Endothelial cell of umbilical vein (primary cell): ENCODE measurements around the gene PSMA6. TPM values are rescaled to one million over a fixed set of nuclear protein-coding genes. Genes with fewer than 3 reads are reported as not detected.

ENCODE experiments used
- BruUV-seq: library from RNA; stranded (reverse); fragments of 400-500 nt; replicated peaks from 2 replicates; lab custom pipeline; 2021; lab: Mats Ljungman, UMichigan
- CTCF ChIA-PET: fragments of 300-600, 350-600 bp; sonication (Branson Sonifier 250); formaldehyde crosslinking; loops from one replicate; lab custom pipeline; 2021; ENCODE audit warnings: antibody characterized with exemption, inconsistent platforms; lab: Charles Lee
- POLR2A ChIA-PET: fragments of 300-600, 350-600 bp; sonication (Branson Sonifier 250); formaldehyde crosslinking; loops from one replicate; lab custom pipeline; 2021; ENCODE audit warnings: antibody characterized with exemption, inconsistent platforms; lab: Charles Lee
- DNase-seq: peaks from one replicate; pipeline ENCODE4 v3.0.0-alpha.2; 2011; ENCODE audit warnings: low read depth, low spot score
- FAIRE-seq: peaks from 2 replicates; lab custom pipeline; 2011; peaks lifted over from hg19 to GRCh38; lab: Jason Lieb, UNC
- H2AFZ ChIP-seq: 2 replicates; pipeline ENCODE4 v1.6.0; 2012; ENCODE audit warnings: low read depth, low read length, control low read depth, inconsistent platforms
- H3K27ac ChIP-seq: 2 replicates; pipeline ENCODE4 v1.5.1; 2011; ENCODE audit warnings: low read depth, mild to moderate bottlenecking, control low read depth, low read length, moderate library complexity; ENCODE audit not compliant: insufficient read depth
- H3K27me3 ChIP-seq, 2 experiments: 2 replicates each; pipeline versions ENCODE4 v1.6.0 to v1.6.1; 2011; ENCODE audit warnings: low read length in 2 of 2, mixed read lengths in 1 of 2; ENCODE audit not compliant: control insufficient read depth in 2 of 2, insufficient read depth in 2 of 2
- H3K36me3 ChIP-seq, 2 experiments: 2 replicates in 1 of 2; 3 replicates in 1 of 2; pipeline ENCODE4 v1.5.1; 2011; ENCODE audit warnings: low read length in 2 of 2, mild to moderate bottlenecking in 1 of 2, moderate library complexity in 1 of 2; ENCODE audit not compliant: control insufficient read depth in 2 of 2, insufficient read depth in 2 of 2; ENCODE audit errors: extremely low read depth in 1 of 2
- H3K4me1 ChIP-seq: 3 replicates; pipeline ENCODE4 v1.5.1; 2011; ENCODE audit warnings: mild to moderate bottlenecking, low read length; ENCODE audit not compliant: control insufficient read depth, insufficient read depth; ENCODE audit errors: extremely low read depth
- H3K4me2 ChIP-seq: 2 replicates; pipeline ENCODE4 v1.6.1; 2011; ENCODE audit warnings: low read length, control low read depth, mixed read lengths; ENCODE audit not compliant: insufficient read depth
- H3K4me3 ChIP-seq, 3 experiments: fragments of 200-600 bp in 1 of 3; sonication (generic), shearing (Covaris generic) in 1 of 3; replicated peaks in 1 of 3; 2 replicates each; pipeline ENCODE4 v1.5.1; 2011 to 2016; ENCODE audit warnings: control low read depth in 3 of 3, low read length in 3 of 3, mild to moderate bottlenecking in 2 of 3, inconsistent platforms in 1 of 3, low read depth in 1 of 3, moderate library complexity in 1 of 3; ENCODE audit not compliant: insufficient read depth in 1 of 3
- H3K79me2 ChIP-seq: 2 replicates; pipeline ENCODE4 v1.6.0; 2012; ENCODE audit warnings: low read length, inconsistent platforms; ENCODE audit not compliant: control insufficient read depth, insufficient read depth
- H3K9ac ChIP-seq: replicated peaks from 2 replicates; pipeline ENCODE3; 2011; ENCODE audit warnings: low read length, control low read depth; ENCODE audit not compliant: insufficient read depth; ENCODE audit errors: extremely low read depth
- H3K9me1 ChIP-seq: replicated peaks from 3 replicates; pipeline ENCODE4 v1.6.0; 2011; ENCODE audit warnings: mild to moderate bottlenecking, low read length; ENCODE audit not compliant: control insufficient read depth, insufficient read depth; ENCODE audit errors: extremely low read depth
- H3K9me3 ChIP-seq: replicated peaks from 2 replicates; pipeline ENCODE4 v1.5.1; 2012; ENCODE audit warnings: low read length, inconsistent platforms; ENCODE audit not compliant: control insufficient read depth, insufficient read depth
- H4K20me1 ChIP-seq: replicated peaks from 2 replicates; pipeline ENCODE3; 2011; ENCODE audit warnings: mild to moderate bottlenecking, low read length; ENCODE audit not compliant: control insufficient read depth, insufficient read depth; ENCODE audit errors: extremely low read depth
- EZH2 ChIP-seq: IDR thresholded peaks from 2 replicates; pipeline ENCODE4 v1.6.1; 2012; ENCODE audit warnings: borderline replicate concordance, low read depth, mild to moderate bottlenecking, moderate library complexity, low read length, inconsistent platforms; ENCODE audit not compliant: severe bottlenecking
- FOS ChIP-seq: IDR thresholded peaks from 2 replicates; pipeline ENCODE4 v1.6.1; 2011; ENCODE audit warnings: mild to moderate bottlenecking, low read length, moderate library complexity, borderline replicate concordance; ENCODE audit not compliant: insufficient read depth
- GATA2 ChIP-seq: IDR thresholded peaks from 2 replicates; pipeline ENCODE4 v1.7.0; 2011; ENCODE audit warnings: low read depth, mild to moderate bottlenecking, moderate library complexity, mixed read lengths, low read length; ENCODE audit not compliant: insufficient read length, insufficient read depth
- JUN ChIP-seq: IDR thresholded peaks from 2 replicates; pipeline ENCODE4 v1.6.1; 2011; ENCODE audit warnings: borderline replicate concordance, low read depth; ENCODE audit not compliant: insufficient read length, insufficient read depth
- MYC ChIP-seq: IDR thresholded peaks from one replicate; pipeline ENCODE4 v1.6.1; 2011; ENCODE audit warnings: mild to moderate bottlenecking, low read depth, low read length
- POLR2A ChIP-seq: IDR thresholded peaks from 2 replicates; pipeline ENCODE4 v1.6.1; 2012; ENCODE audit warnings: low read depth, mild to moderate bottlenecking, control low read depth, low read length
- POLR2AphosphoS5 ChIP-seq: IDR thresholded peaks from 2 replicates; pipeline ENCODE4 v1.6.1; 2012; ENCODE audit warnings: low read depth, mild to moderate bottlenecking, control low read depth, low read length, moderate library complexity; ENCODE audit not compliant: insufficient read depth
- dilution Hi-C: fragments of 300-500 bp; cut with MboI; formaldehyde crosslinking; loops from one replicate; pipeline ENCODE4 v1.15.0; 2019; ENCODE audit warnings: low sequenced_read_pairs; ENCODE audit not compliant: extremely low pct_ligation_motif_present
- intact Hi-C: fragments of 100-400 bp; cut with micrococcal nuclease; formaldehyde crosslinking; loops from one replicate; pipeline ENCODE4 v1.10.0; 2022
- polyA plus RNA-seq, 4 experiments: library from polyadenylated mRNA; depleted of rRNA in 3 of 4; stranded (reverse) in 3 of 4; unstranded in 1 of 4; fragments of >200 nt; gene quantifications; 2 replicates each; pipeline versions ENCODE4 v1.2.1 to v1.2.3, GENCODE V29; 2011 to 2012; ENCODE audit warnings: missing spikeins in 1 of 4
- total RNA-seq: library from RNA; stranded (reverse); gene quantifications from 2 replicates; pipeline ENCODE4 v1.2.3, GENCODE V29; 2021
- TF ChIP-seq, protein P1 (sequence below), 2 donors: IDR thresholded peaks; 1 replicate in 1 of 2; 2 replicates in 1 of 2; pipeline ENCODE4 v1.5.1; 2011; ENCODE audit warnings: low read length in 2 of 2, mild to moderate bottlenecking in 2 of 2, moderate library complexity in 2 of 2, control low read depth in 1 of 2, inconsistent platforms in 1 of 2, low read depth in 1 of 2; ENCODE audit not compliant: insufficient read depth in 1 of 2; ENCODE audit errors: extremely low read depth in 1 of 2

PSMA6 gene
- total and polyA plus RNA-seq, 2 donors (not counting 3 experiments of a cell fraction or from before 2014, with no cell fraction given): 170 to 197 TPM

DNA sequence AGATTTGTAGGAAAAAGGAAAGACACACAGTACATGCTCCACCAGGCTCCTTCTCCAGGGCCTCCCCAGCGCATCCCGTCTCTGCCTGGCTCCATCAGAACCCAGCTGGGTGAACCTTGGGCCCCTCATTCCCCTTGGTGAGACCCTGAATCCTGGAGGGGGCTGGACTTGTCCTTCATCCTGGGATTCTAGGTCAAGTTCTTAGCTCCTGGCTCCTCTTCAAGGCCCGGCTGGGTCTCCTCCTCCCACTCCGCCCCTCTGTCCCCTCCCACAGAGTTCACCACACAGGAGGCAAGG, 49.2 kb downstream of the PSMA6 start:
- Histone ChIP-seq H3K27ac (no peak overlapping the region), H3K4me2 (peak overlapping the region; percentile 13), H3K4me1 (peaks cover 22% of the 10 kb centered on the region), H2AFZ (peak overlapping the region; percentile 92), H3K79me2 (no peaks in the 10 kb centered on the region), H3K27me3 (no peaks in the 10 kb centered on the region), H3K9me3 (no peaks in the 10 kb centered on the region), H4K20me1 (no peaks in the 10 kb centered on the region), H3K9ac (no peak overlapping the region), H3K9me1 (no peaks in the 10 kb centered on the region), H3K36me3 (no peaks in the 10 kb centered on the region), H3K4me3 (no peak overlapping the region)
- intact Hi-C loops: loop anchor here (5.0 kb wide), 1 partner anchor 49 kb away; the partner anchor contains the start of gene PSMA6
- DNase-seq (no peak), FAIRE-seq (no peak)
- ChIA-PET CTCF (interaction anchor here (0.9 to 1.6 kb wide), 10 partner anchors 8 to 126 kb away, joined by 3 to 8 read pairs (median 4); partner anchors contain the start of genes NFKBIA and PSMA6), POLR2A (interaction anchor here (0.5 to 1.2 kb wide), 3 partner anchors 22 to 63 kb away, joined by 4 to 6 read pairs (median 5); partner anchors contain the start of gene NFKBIA)
- TF ChIP-seq POLR2AphosphoS5 (no peak), MYC (no peak), GATA2 (no peak), POLR2A (no peak), JUN (no peak), FOS (no peak), EZH2 (no peak)
- TF ChIP-seq, protein P1, sequence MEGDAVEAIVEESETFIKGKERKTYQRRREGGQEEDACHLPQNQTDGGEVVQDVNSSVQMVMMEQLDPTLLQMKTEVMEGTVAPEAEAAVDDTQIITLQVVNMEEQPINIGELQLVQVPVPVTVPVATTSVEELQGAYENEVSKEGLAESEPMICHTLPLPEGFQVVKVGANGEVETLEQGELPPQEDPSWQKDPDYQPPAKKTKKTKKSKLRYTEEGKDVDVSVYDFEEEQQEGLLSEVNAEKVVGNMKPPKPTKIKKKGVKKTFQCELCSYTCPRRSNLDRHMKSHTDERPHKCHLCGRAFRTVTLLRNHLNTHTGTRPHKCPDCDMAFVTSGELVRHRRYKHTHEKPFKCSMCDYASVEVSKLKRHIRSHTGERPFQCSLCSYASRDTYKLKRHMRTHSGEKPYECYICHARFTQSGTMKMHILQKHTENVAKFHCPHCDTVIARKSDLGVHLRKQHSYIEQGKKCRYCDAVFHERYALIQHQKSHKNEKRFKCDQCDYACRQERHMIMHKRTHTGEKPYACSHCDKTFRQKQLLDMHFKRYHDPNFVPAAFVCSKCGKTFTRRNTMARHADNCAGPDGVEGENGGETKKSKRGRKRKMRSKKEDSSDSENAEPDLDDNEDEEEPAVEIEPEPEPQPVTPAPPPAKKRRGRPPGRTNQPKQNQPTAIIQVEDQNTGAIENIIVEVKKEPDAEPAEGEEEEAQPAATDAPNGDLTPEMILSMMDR (IDR thresholded peaks at IDR 0.05; ENCODE audit: extremely low read depth in 1 of 2, insufficient read depth in 1 of 2, low read depth in 1 of 2, low read length in 2 of 2): no peak
- no TSS peak for BruUV-seq
- dilution Hi-C loops: no loop called here
